ENCODE data around the gene SBF2. TPM values are rescaled to one million over a fixed set of nuclear protein-coding genes. Genes with fewer than 3 reads are reported as not detected.

The SBF2 gene
- total and polyA plus RNA-seq, 5 donors = 10.8 to 32.2 (median 22.3) TPM

GRCh38 chr11:9790703-9791102, 503.3 kb downstream of the SBF2 start:
- ATAC-seq = no peak
- Histone ChIP-seq H3K9me3 (ENCODE audit: control insufficient read depth, low read length) (no peaks in the 10 kb centered on the region), H3K4me3 (ENCODE audit: low read length) (no peak overlapping the region), H3K27ac (ENCODE audit: low read length) (no peak overlapping the region), H3K27me3 (ENCODE audit: control insufficient read depth, insufficient read depth) (no peaks in the 10 kb centered on the region), H3K4me1 (ENCODE audit: control insufficient read depth, insufficient read depth, low read length) (no peaks in the 10 kb centered on the region)
- WGBS = 68% methylated on average over 3 of the region's 3 CpGs
- intact Hi-C loops (cut with DNase I) = no loop called here
- no peak for DNase-seq

- DNase-seq = no peak
- WGBS = 82% methylated on average over 3 of the region's 3 CpGs
- ATAC-seq = no peak
- intact Hi-C loops (cut with DNase I) = no loop called here
- Histone ChIP-seq H3K4me1 (ENCODE audit: control insufficient read depth, insufficient read depth, low read length) (no peaks in the 10 kb centered on the region), H3K9me3 (ENCODE audit: control insufficient read depth, low read length) (no peaks in the 10 kb centered on the region), H3K4me3 (ENCODE audit: low read length) (no peak overlapping the region), H3K27me3 (ENCODE audit: control insufficient read depth, insufficient read depth) (no peaks in the 10 kb centered on the region), H3K27ac (ENCODE audit: low read length) (no peak overlapping the region)
These were observed 504.1 kb downstream of the SBF2 start for GRCh38 chr11:9789910-9790309.

- ATAC-seq (peak in 1 of 2 donors; percentile 36), DNase-seq (peak in 2 of 3 donors; percentile 24 to 52)
- intact Hi-C loops (cut with DNase I) = no loop called here
- H3K27me3 ChIP-seq (ENCODE audit: control insufficient read depth, insufficient read depth) = no peaks in the 10 kb centered on the region
- no peak overlapping the region for H3K27ac ChIP-seq (ENCODE audit: low read length)
- WGBS = 75% methylated on average over 3 of the region's 3 CpGs
- no peaks in the 10 kb centered on the region for H3K4me1 ChIP-seq (ENCODE audit: control insufficient read depth, insufficient read depth, low read length)
- no peak overlapping the region for H3K4me3 ChIP-seq (ENCODE audit: low read length)
- no peaks in the 10 kb centered on the region for H3K9me3 ChIP-seq (ENCODE audit: control insufficient read depth, low read length)
These were observed 506.0 kb downstream of the SBF2 start for GRCh38 chr11:9787981-9788521.

GRCh38 chr11:9787260-9787659, 506.8 kb downstream of the SBF2 start:
- no peaks in the 10 kb centered on the region for H3K9me3 ChIP-seq (ENCODE audit: control insufficient read depth, low read length)
- no peak for DNase-seq
- H3K27ac ChIP-seq (ENCODE audit: low read length) = no peak overlapping the region
- H3K4me3 ChIP-seq (ENCODE audit: low read length) = no peak overlapping the region
- intact Hi-C loops (cut with DNase I) = no loop called here
- ATAC-seq = no peak
- 90% methylated on average over 5 of the region's 5 CpGs for WGBS
- H3K27me3 ChIP-seq (ENCODE audit: control insufficient read depth, insufficient read depth) = no peaks in the 10 kb centered on the region
- no peaks in the 10 kb centered on the region for H3K4me1 ChIP-seq (ENCODE audit: control insufficient read depth, insufficient read depth, low read length)

GRCh38 chr11:9784602-9785315, 509.3 kb downstream of the SBF2 start:
- 69% methylated on average over 6 of the region's 6 CpGs for WGBS
- no peak for DNase-seq
- ATAC-seq = peak; percentile 55 to 84

GRCh38 chr11:9783986-9784385, 510.0 kb downstream of the SBF2 start:
- WGBS = 85% methylated on average over 2 of the region's 2 CpGs
- DNase-seq (no peak), ATAC-seq (no peak)
- Histone ChIP-seq H3K4me3 (ENCODE audit: low read length) (no peak overlapping the region), H3K27ac (ENCODE audit: low read length) (peak overlapping the region; percentile 84), H3K9me3 (ENCODE audit: control insufficient read depth, low read length) (no peaks in the 10 kb centered on the region), H3K27me3 (ENCODE audit: control insufficient read depth, insufficient read depth) (no peaks in the 10 kb centered on the region), H3K4me1 (ENCODE audit: control insufficient read depth, insufficient read depth, low read length) (no peaks in the 10 kb centered on the region)
- intact Hi-C loops (cut with DNase I) = no loop called here

More at GRCh38 chr11:9784602-9785315, 509.3 kb downstream of the SBF2 start:
- Histone ChIP-seq H3K4me3 (ENCODE audit: low read length) (no peak overlapping the region), H3K9me3 (ENCODE audit: control insufficient read depth, low read length) (no peaks in the 10 kb centered on the region), H3K4me1 (ENCODE audit: control insufficient read depth, insufficient read depth, low read length) (no peaks in the 10 kb centered on the region), H3K27ac (ENCODE audit: low read length) (peak overlapping the region; percentile 92), H3K27me3 (ENCODE audit: control insufficient read depth, insufficient read depth) (no peaks in the 10 kb centered on the region)
- intact Hi-C loops (cut with DNase I) = no loop called here

- Histone ChIP-seq H3K27ac (ENCODE audit: low read length) (no peak overlapping the region), H3K4me1 (ENCODE audit: control insufficient read depth, insufficient read depth, low read length) (no peaks in the 10 kb centered on the region), H3K27me3 (ENCODE audit: control insufficient read depth, insufficient read depth) (no peaks in the 10 kb centered on the region), H3K4me3 (ENCODE audit: low read length) (no peak overlapping the region), H3K9me3 (ENCODE audit: control insufficient read depth, low read length) (no peaks in the 10 kb centered on the region)
- 96% methylated on average over 4 of the region's 4 CpGs for WGBS
- intact Hi-C loops (cut with DNase I) = no loop called here
- no peak for DNase-seq
- no peak for ATAC-seq
These were observed 513.1 kb downstream of the SBF2 start for GRCh38 chr11:9780929-9781328.

GRCh38 chr11:9777525-9777924, 516.5 kb downstream of the SBF2 start:
- WGBS = 94% methylated on average over 5 of the region's 5 CpGs
- no peak for ATAC-seq
- no peak overlapping the region for H3K4me3 ChIP-seq (ENCODE audit: low read length)
- H3K27me3 ChIP-seq (ENCODE audit: control insufficient read depth, insufficient read depth) = no peaks in the 10 kb centered on the region
- DNase-seq = no peak
- H3K27ac ChIP-seq (ENCODE audit: low read length) = no peak overlapping the region
- H3K4me1 ChIP-seq (ENCODE audit: control insufficient read depth, insufficient read depth, low read length) = peaks cover 3% of the 10 kb centered on the region
- intact Hi-C loops (cut with DNase I) = no loop called here
- H3K9me3 ChIP-seq (ENCODE audit: control insufficient read depth, low read length) = no peaks in the 10 kb centered on the region

GRCh38 chr11:9777066-9777465, 517.0 kb downstream of the SBF2 start:
- H3K9me3 ChIP-seq (ENCODE audit: control insufficient read depth, low read length) = no peaks in the 10 kb centered on the region
- no peak for ATAC-seq

GRCh38 chr11:9776203-9776602, 517.8 kb downstream of the SBF2 start:
- no peak for DNase-seq
- 100% methylated on average over 1 of the region's 1 CpG for WGBS
- peaks cover 3% of the 10 kb centered on the region for H3K4me1 ChIP-seq (ENCODE audit: control insufficient read depth, insufficient read depth, low read length)
- H3K4me3 ChIP-seq (ENCODE audit: low read length) = no peak overlapping the region
- intact Hi-C loops (cut with DNase I) = no loop called here
- H3K27me3 ChIP-seq (ENCODE audit: control insufficient read depth, insufficient read depth) = no peaks in the 10 kb centered on the region
- no peaks in the 10 kb centered on the region for H3K9me3 ChIP-seq (ENCODE audit: control insufficient read depth, low read length)
- H3K27ac ChIP-seq (ENCODE audit: low read length) = no peak overlapping the region
- no peak for ATAC-seq

More at GRCh38 chr11:9777066-9777465, 517.0 kb downstream of the SBF2 start:
- H3K4me3 ChIP-seq (ENCODE audit: low read length) = no peak overlapping the region
- no peak overlapping the region for H3K27ac ChIP-seq (ENCODE audit: low read length)
- intact Hi-C loops (cut with DNase I) = no loop called here
- H3K27me3 ChIP-seq (ENCODE audit: control insufficient read depth, insufficient read depth) = no peaks in the 10 kb centered on the region
- H3K4me1 ChIP-seq (ENCODE audit: control insufficient read depth, insufficient read depth, low read length) = peaks cover 3% of the 10 kb centered on the region
- no peak for DNase-seq
- 71% methylated on average over 2 of the region's 2 CpGs for WGBS

- no peak for ATAC-seq
- Histone ChIP-seq H3K27ac (ENCODE audit: low read length) (no peak overlapping the region), H3K4me1 (ENCODE audit: control insufficient read depth, insufficient read depth, low read length) (peaks cover 3% of the 10 kb centered on the region), H3K9me3 (ENCODE audit: control insufficient read depth, low read length) (no peaks in the 10 kb centered on the region), H3K27me3 (ENCODE audit: control insufficient read depth, insufficient read depth) (no peaks in the 10 kb centered on the region), H3K4me3 (ENCODE audit: low read length) (no peak overlapping the region)
- whole genome bisulfite sequencing = 23% methylated on average over 2 of the region's 2 CpGs
- intact Hi-C loops (cut with DNase I) = no loop called here
- DNase-seq = no peak
These were observed 518.6 kb downstream of the SBF2 start for GRCh38 chr11:9775398-9775779.

Data from right cardiac atrium (tissue), 5 donors.